H1 (cell line): Measurements from ENCODE around the gene C3orf18. TPM values are rescaled to one million over a fixed set of nuclear protein-coding genes. Genes with fewer than 3 reads are reported as not detected.

Source experiments
- CTCF ChIA-PET: fragments of 300-600 bp; sonication (Branson Sonifier 250); formaldehyde crosslinking; loops from one replicate; lab custom pipeline; 2021; ENCODE audit not compliant: partially characterized antibody; lab: Charles Lee
- POLR2A ChIA-PET: fragments of 300-600 bp; sonication (Branson Sonifier 250); formaldehyde crosslinking; loops from one replicate; lab custom pipeline; 2021; ENCODE audit warnings: inconsistent platforms; ENCODE audit not compliant: partially characterized antibody; lab: Charles Lee
- DNase-seq, 2 experiments: peaks; one replicate each; pipeline versions ENCODE4 v3.0.0 to v3.0.0-alpha.2; 2010 to 2022; ENCODE audit warnings: low spot score in 2 of 2, low read depth in 1 of 2, mixed read lengths in 1 of 2
- FAIRE-seq: peaks from 2 replicates; lab custom pipeline; 2011; peaks lifted over from hg19 to GRCh38; lab: Jason Lieb, UNC
- H2AFZ ChIP-seq: 2 replicates; pipeline ENCODE4 v1.8.1; 2012; ENCODE audit warnings: low read length, inconsistent platforms
- H2AK5ac ChIP-seq: 2 replicates; pipeline ENCODE4 v1.6.1; 2013; ENCODE audit warnings: low read depth, low read length
- H2BK120ac ChIP-seq: replicated peaks from 2 replicates; pipeline ENCODE3; 2013; ENCODE audit warnings: low read depth, low read length, inconsistent platforms
- H2BK12ac ChIP-seq: 2 replicates; pipeline ENCODE4 v1.6.1; 2013; ENCODE audit warnings: low read depth, low read length
- H2BK15ac ChIP-seq: 2 replicates; pipeline ENCODE4 v1.6.1; 2013; ENCODE audit warnings: low read length
- H2BK20ac ChIP-seq: 2 replicates; pipeline ENCODE4 v1.6.1; 2013; ENCODE audit warnings: low read length
- H2BK5ac ChIP-seq: 2 replicates; pipeline ENCODE4 v1.6.1; 2013; ENCODE audit warnings: low read depth, low read length
- H3K14ac ChIP-seq: 2 replicates; pipeline ENCODE4 v1.6.1; 2013; ENCODE audit warnings: inconsistent platforms; ENCODE audit not compliant: insufficient read length
- H3K18ac ChIP-seq: 2 replicates; pipeline ENCODE4 v1.6.1; 2013; ENCODE audit warnings: low read length; ENCODE audit errors: extremely low read depth
- H3K23ac ChIP-seq: 2 replicates; pipeline ENCODE4 v1.6.1; 2013; ENCODE audit warnings: inconsistent platforms; ENCODE audit not compliant: insufficient read length
- H3K23me2 ChIP-seq: 2 replicates; pipeline ENCODE4 v1.6.1; 2013; ENCODE audit warnings: low read depth, low read length
- H3K27ac ChIP-seq: 2 replicates; pipeline ENCODE4 v1.6.1; 2011; ENCODE audit warnings: low read depth, low read length, inconsistent platforms
- H3K27me3 ChIP-seq, 4 experiments: replicated peaks in 1 of 4; 1 replicate in 1 of 4; 2 replicates in 3 of 4; pipeline versions ENCODE4 v1.6.1 to v1.8.1; 2011 to 2013; ENCODE audit warnings: low read length in 3 of 4, mild to moderate bottlenecking in 3 of 4, inconsistent platforms in 2 of 4, mixed read lengths in 2 of 4, moderate library complexity in 1 of 4; ENCODE audit not compliant: control insufficient read depth in 3 of 4, insufficient read depth in 3 of 4; ENCODE audit errors: extremely low read depth in 1 of 4
- H3K36me3 ChIP-seq, 4 experiments: 2 replicates each; pipeline versions ENCODE4 v1.6.1 to v1.8.1; 2011 to 2013; ENCODE audit warnings: mild to moderate bottlenecking in 4 of 4, low read length in 3 of 4, moderate library complexity in 2 of 4, control low read depth in 1 of 4, inconsistent platforms in 1 of 4; ENCODE audit not compliant: insufficient read depth in 4 of 4, control insufficient read depth in 2 of 4
- H3K4ac ChIP-seq: replicated peaks from 2 replicates; pipeline ENCODE3; 2013; ENCODE audit warnings: low read length, low read depth, mixed read lengths, inconsistent platforms; ENCODE audit not compliant: insufficient read length
- H3K4me1 ChIP-seq, 4 experiments: replicated peaks in 1 of 4; 1 replicate in 1 of 4; 2 replicates in 3 of 4; pipeline versions ENCODE4 v1.6.1 to v1.8.1; 2011 to 2013; ENCODE audit warnings: low read length in 3 of 4, inconsistent platforms in 2 of 4, mixed read lengths in 1 of 4; ENCODE audit not compliant: insufficient read depth in 4 of 4, control insufficient read depth in 3 of 4
- H3K4me2 ChIP-seq, 2 experiments: 2 replicates each; pipeline versions ENCODE4 v1.6.1 to v1.8.1; 2011 to 2013; ENCODE audit warnings: low read depth in 2 of 2, low read length in 2 of 2, control low read depth in 1 of 2, inconsistent platforms in 1 of 2, mild to moderate bottlenecking in 1 of 2; ENCODE audit not compliant: insufficient read depth in 1 of 2
- H3K4me3 ChIP-seq, 4 experiments: fragments of 200-600, 300-600 bp in 1 of 4; sonication (generic), shearing (Covaris generic), sonication (Bioruptor Twin) in 1 of 4; 2 replicates each; pipeline versions ENCODE4 v1.5.1 to v1.8.1; 2011 to 2016; ENCODE audit warnings: low read length in 4 of 4, low read depth in 3 of 4, control low read depth in 2 of 4, inconsistent platforms in 2 of 4, mild to moderate bottlenecking in 2 of 4, mixed read lengths in 1 of 4, moderate library complexity in 1 of 4; ENCODE audit not compliant: insufficient read depth in 2 of 4; ENCODE audit errors: extremely low read depth in 1 of 4
- H3K56ac ChIP-seq: replicated peaks from 2 replicates; pipeline ENCODE3; 2013; ENCODE audit warnings: low read depth, mild to moderate bottlenecking, mixed read lengths, low read length, inconsistent platforms; ENCODE audit not compliant: insufficient read length
- H3K79me1 ChIP-seq: 2 replicates; pipeline ENCODE4 v1.6.1; 2013; ENCODE audit warnings: low read depth, low read length, control low read depth
- H3K79me2 ChIP-seq, 2 experiments: 2 replicates each; pipeline versions ENCODE4 v1.6.1 to v1.8.1; 2012 to 2013; ENCODE audit warnings: low read length in 2 of 2, mild to moderate bottlenecking in 2 of 2, inconsistent platforms in 1 of 2; ENCODE audit not compliant: insufficient read depth in 2 of 2, control insufficient read depth in 1 of 2
- H3K9ac ChIP-seq, 4 experiments: replicated peaks in 1 of 4; 1 replicate in 1 of 4; 2 replicates in 3 of 4; pipeline versions ENCODE4 v1.6.1 to v1.8.1; 2011 to 2013; ENCODE audit warnings: low read depth in 3 of 4, low read length in 3 of 4, control low read depth in 2 of 4, mild to moderate bottlenecking in 2 of 4, moderate library complexity in 2 of 4, inconsistent platforms in 1 of 4; ENCODE audit errors: extremely low read depth in 1 of 4
- H3K9me3 ChIP-seq, 2 experiments: 2 replicates each; pipeline versions ENCODE4 v1.6.1 to v1.8.1; 2012 to 2013; ENCODE audit warnings: mild to moderate bottlenecking in 2 of 2, moderate library complexity in 2 of 2, control low read depth in 1 of 2, inconsistent platforms in 1 of 2, low read depth in 1 of 2, low read length in 1 of 2, mixed read lengths in 1 of 2; ENCODE audit not compliant: insufficient read depth in 2 of 2
- H4K20me1 ChIP-seq, 2 experiments: replicated peaks in 1 of 2; 2 replicates each; pipeline versions ENCODE3 to v1.8.1; 2011 to 2013; ENCODE audit warnings: inconsistent platforms in 2 of 2, low read length in 2 of 2, mild to moderate bottlenecking in 1 of 2; ENCODE audit not compliant: insufficient read depth in 2 of 2, control insufficient read depth in 1 of 2
- H4K5ac ChIP-seq: 2 replicates; pipeline ENCODE4 v1.6.1; 2013; ENCODE audit warnings: low read length, low read depth, mixed read lengths, inconsistent platforms; ENCODE audit not compliant: insufficient read length
- H4K8ac ChIP-seq: 2 replicates; pipeline ENCODE4 v1.8.0; 2013; ENCODE audit warnings: mild to moderate bottlenecking, moderate library complexity, low read length, inconsistent platforms; ENCODE audit not compliant: insufficient read depth; ENCODE audit errors: extremely low read depth
- H4K91ac ChIP-seq: replicated peaks from 2 replicates; pipeline ENCODE3; 2013; ENCODE audit warnings: low read length, mixed read lengths, inconsistent platforms; ENCODE audit not compliant: insufficient read length
- BACH1 ChIP-seq: IDR thresholded peaks from 2 replicates; pipeline ENCODE4 v1.6.1; 2012; ENCODE audit warnings: low read length, improper control_type of control experiment
- CBX5 ChIP-seq: fragments of 300-800, 300-1000 bp; sonication (generic); IDR thresholded peaks from 2 replicates; pipeline ENCODE4 v1.7.1; 2016; ENCODE audit warnings: antibody characterized with exemption, low read length, low read depth
- EGR1 ChIP-seq: IDR thresholded peaks from 2 replicates; pipeline ENCODE4 v1.6.1; 2011; ENCODE audit warnings: low read depth, low read length, borderline replicate concordance
- MAX ChIP-seq: IDR thresholded peaks from 2 replicates; pipeline ENCODE4 v1.6.1; 2012; ENCODE audit warnings: inconsistent platforms
- POLR2A ChIP-seq, 2 experiments: IDR thresholded peaks; 1 replicate in 1 of 2; 2 replicates in 1 of 2; pipeline ENCODE4 v1.6.1; 2011; ENCODE audit warnings: low read depth in 2 of 2, low read length in 2 of 2, mild to moderate bottlenecking in 2 of 2; ENCODE audit errors: control extremely low read depth in 1 of 2
- POU5F1 ChIP-seq: IDR thresholded peaks from 2 replicates; pipeline ENCODE4 v1.6.1; 2011; ENCODE audit warnings: low read depth, mild to moderate bottlenecking, low read length, moderate library complexity
- SIN3A ChIP-seq, 2 experiments: IDR thresholded peaks in 1 of 2; conservative IDR thresholded peaks in 1 of 2; 2 replicates each; pipeline ENCODE4 v1.6.1; 2011 to 2012; ENCODE audit warnings: low read length in 2 of 2, improper control_type of control experiment in 1 of 2, low read depth in 1 of 2, mild to moderate bottlenecking in 1 of 2
- WGBS, 2 experiments: shearing (Covaris generic) in 1 of 2; methylation state at CpG; one replicate each; pipeline versions ENCODE4 v1.1.6 to v1.1.7; 2013 to 2015; ENCODE audit warnings: low lambda C conversion rate in 2 of 2, mixed read lengths in 2 of 2, inconsistent platforms in 1 of 2, low coverage in 1 of 2, missing lambda C conversion rate in 1 of 2; ENCODE audit not compliant: insufficient replicate concordance in 2 of 2, insufficient coverage in 1 of 2, insufficient read length in 1 of 2; ENCODE audit errors: extremely low coverage in 1 of 2, missing lambda C conversion rate in 1 of 2; 5-methylcytosine and 5-hydroxymethylcytosine counted together
- polyA plus RNA-seq, 7 experiments: library from polyadenylated mRNA; depleted of rRNA in 3 of 7; stranded (reverse) in 5 of 7; unstranded in 2 of 7; fragments of >200 nt in 5 of 7; fragments of 200-250 nt in 2 of 7; gene quantifications; 1 replicate in 5 of 7; 2 replicates in 1 of 7; 4 replicates in 1 of 7; pipeline versions ENCODE4 v1.2.1 to v1.2.3, GENCODE V29; 2011 to 2013; ENCODE audit warnings: missing spikeins in 2 of 7, mixed read lengths in 2 of 7
- total RNA-seq: library from RNA; stranded (reverse); fragmentation: NEBNext Ultra II Directional; extraction: Animal tissue kit (Norgen Biotek cat#: 25700); gene quantifications from 2 replicates; pipeline ENCODE4 v1.2.1, GENCODE V29; 2021

C3orf18 gene
- total and polyA plus RNA-seq, 2 of the 8 experiments (the other 6 are each of a cell fraction or from before 2014, with no cell fraction given), result 7.5 to 15.0 TPM

- peak overlapping the region; percentile 31 to 39; a peak in 3 of 4 replicates for H3K4me2 ChIP-seq
- H4K20me1 ChIP-seq, result no peaks in the 10 kb centered on the region
- H3K56ac ChIP-seq, result no peak overlapping the region
- H4K91ac ChIP-seq, result peak overlapping the region; percentile 16
- no peak for DNase-seq
- H2BK12ac ChIP-seq, result peak overlapping the region; percentile 99; the same call in 1 of the 2 replicates
- peak overlapping the region; percentile 96 for H3K18ac ChIP-seq
- H2AK5ac ChIP-seq, result peak overlapping the region; percentile 88; the same call in 1 of the 2 replicates
- H3K36me3 ChIP-seq, result no peaks in the 10 kb centered on the region
- peak overlapping the region; percentile 41; the same call in 1 of the 2 replicates for H2AFZ ChIP-seq
- H3K79me1 ChIP-seq, result no peaks in the 10 kb centered on the region
- POLR2A ChIA-PET, result interaction anchor here (1.0 to 2.1 kb wide), 5 partner anchors 16 to 169 kb away, joined by 3 to 6 read pairs (median 4); partner anchors contain the start of gene CACNA2D2
- no peaks in the 10 kb centered on the region for H3K9me3 ChIP-seq
- no peaks in the 10 kb centered on the region for H3K79me2 ChIP-seq
- H2BK120ac ChIP-seq, result peak overlapping the region; percentile 25
- H3K14ac ChIP-seq, result no peak overlapping the region
- H3K27ac ChIP-seq, result no peak overlapping the region
- H3K9ac ChIP-seq, result no peak overlapping the region
- peak overlapping the region; percentile 100 for H2BK20ac ChIP-seq
- H2BK15ac ChIP-seq, result peak overlapping the region; percentile 97; the same call in 1 of the 2 replicates
- H4K5ac ChIP-seq, result peak overlapping the region; percentile 1
- no peaks in the 10 kb centered on the region; a peak in 2 of 7 replicates for H3K27me3 ChIP-seq
- H3K23ac ChIP-seq, result no peak overlapping the region
- peak overlapping the region; percentile 87; the same call in 1 of the 2 replicates for H2BK5ac ChIP-seq
- H3K23me2 ChIP-seq, result no peaks in the 10 kb centered on the region; the same call in 1 of the 2 replicates
- H3K4me1 ChIP-seq, result peaks cover 6 to 9% (median 8%) of the 10 kb centered on the region in 4 experiments
- CTCF ChIA-PET, result interaction anchor here (0.7 to 46.5 kb wide), 19 partner anchors 11 to 190 kb away, joined by 3 to 863 read pairs (median 10); partner anchors contain the start of genes CACNA2D2, CISH and MAPKAPK3
- WGBS, 2 experiments, result 64% methylated on average over 12 of the region's 18 CpGs; no CpG with 5 or more reads in 1 of the 2 experiments
- H3K4me3 ChIP-seq, result peak overlapping the region in 1 of 4 experiments; percentile 19; a peak in 1 of 8 replicates
- H4K8ac ChIP-seq, result no peak overlapping the region
- no peak for FAIRE-seq
- H3K4ac ChIP-seq, result no peak overlapping the region
- TF ChIP-seq SIN3A (conservative IDR thresholded peaks at IDR 0.05 in 1 of 2, IDR thresholded peaks at IDR 0.05 in 1 of 2; ENCODE audit: low read depth in 1 of 2, low read length in 2 of 2), result no peak
- peak; percentile 18; the same call in 1 of the 2 replicates for TF ChIP-seq MAX
- no peak for TF ChIP-seq CBX5
- TF ChIP-seq BACH1, result no peak
- 0 out of 2 replicates have a peak, but pooled peaks have one; percentile 5 for TF ChIP-seq EGR1
- TF ChIP-seq POLR2A (IDR thresholded peaks at IDR 0.05; ENCODE audit: control extremely low read depth in 1 of 2, low read depth in 2 of 2, low read length in 2 of 2), result no peak
- TF ChIP-seq POU5F1, result no peak
Measured at GRCh38 chr3:50539356-50540286, 27.9 kb downstream of the C3orf18 start.
